HEK293T (cell line): ENCODE measurements around the gene PNPLA8.
"Not testable (repeated sequence)": the region's sequence is repeated elsewhere in the genome, so short reads cannot be mapped to it uniquely, and the experiment has no call there.

Experiments used
- CTCF ChIA-PET: fragments of 350-600 bp; formaldehyde crosslinking; extraction: SDS; loops from one replicate; lab custom pipeline; 2021; ENCODE audit warnings: antibody characterized with exemption, inconsistent platforms; lab: Yijun Ruan, JAX
- POLR2A ChIA-PET: fragments of 350-600 bp; formaldehyde crosslinking; extraction: SDS; loops from one replicate; lab custom pipeline; 2020; ENCODE audit warnings: antibody characterized with exemption, inconsistent platforms; lab: Yijun Ruan, JAX
- DNase-seq: peaks from one replicate; pipeline ENCODE4 v3.0.0; 2012; ENCODE audit warnings: mixed read lengths; ENCODE audit errors: extremely low spot score
- ARNT ChIP-seq: fragments of 450-650 bp; IDR thresholded peaks from 2 replicates; pipeline ENCODE4 v1.6.1; 2017; ENCODE audit warnings: mild to moderate bottlenecking
- BHLHE40 ChIP-seq: fragments of 450-650 bp; IDR thresholded peaks from 2 replicates; pipeline ENCODE4 v1.6.1; 2016; ENCODE audit warnings: mild to moderate bottlenecking, moderate library complexity, borderline replicate concordance
- CTBP1 ChIP-seq: fragments of 450-650 bp; IDR thresholded peaks from 2 replicates; pipeline ENCODE4 v1.6.1; 2016; ENCODE audit warnings: borderline replicate concordance
- ELF4 ChIP-seq: fragments of 450-650 bp; IDR thresholded peaks from 2 replicates; pipeline ENCODE4 v1.6.1; 2017; ENCODE audit warnings: antibody characterized with exemption
- FOXA1 ChIP-seq: fragments of 450-650 bp; IDR thresholded peaks from 2 replicates; pipeline ENCODE4 v1.6.1; 2016; ENCODE audit warnings: mild to moderate bottlenecking
- FOXK2 ChIP-seq: fragments of 450-650 bp; IDR thresholded peaks from 2 replicates; pipeline ENCODE4 v1.6.1; 2016; ENCODE audit warnings: mild to moderate bottlenecking
- FOXM1 ChIP-seq: fragments of 450-650 bp; IDR thresholded peaks from 2 replicates; pipeline ENCODE4 v1.6.1; 2017; ENCODE audit warnings: mild to moderate bottlenecking, borderline replicate concordance
- HDGF ChIP-seq: fragments of 450-650 bp; IDR thresholded peaks from 2 replicates; pipeline ENCODE4 v1.6.1; 2017; ENCODE audit warnings: antibody characterized with exemption, borderline replicate concordance
- L3MBTL2 ChIP-seq: fragments of 450-650 bp; conservative IDR thresholded peaks from 2 replicates; pipeline ENCODE4 v1.6.1; 2016; ENCODE audit warnings: mild to moderate bottlenecking
- LEF1 ChIP-seq: fragments of 450-650 bp; IDR thresholded peaks from 2 replicates; pipeline ENCODE4 v1.6.1; 2017; ENCODE audit warnings: mild to moderate bottlenecking, borderline replicate concordance
- NFRKB ChIP-seq: fragments of 450-650 bp; IDR thresholded peaks from 2 replicates; pipeline ENCODE4 v1.6.1; 2016; ENCODE audit warnings: mild to moderate bottlenecking, moderate library complexity
- SP1 ChIP-seq: fragments of 450-650 bp; IDR thresholded peaks from 2 replicates; pipeline ENCODE4 v1.6.1; 2017
- SUZ12 ChIP-seq: fragments of 450-650 bp; IDR thresholded peaks from 2 replicates; pipeline ENCODE4 v1.6.1; 2016; ENCODE audit warnings: mild to moderate bottlenecking
- TARDBP ChIP-seq: fragments of 450-650 bp; IDR thresholded peaks from 2 replicates; pipeline ENCODE4 v1.6.1; 2016
- ZNF384 ChIP-seq: fragments of 450-650 bp; IDR thresholded peaks from 2 replicates; pipeline ENCODE4 v1.6.1; 2016
- TF ChIP-seq, protein P1 (sequence below): fragments of 450-650 bp; IDR thresholded peaks from 2 replicates; pipeline ENCODE4 v1.6.1; 2016

PNPLA8 gene

DNA sequence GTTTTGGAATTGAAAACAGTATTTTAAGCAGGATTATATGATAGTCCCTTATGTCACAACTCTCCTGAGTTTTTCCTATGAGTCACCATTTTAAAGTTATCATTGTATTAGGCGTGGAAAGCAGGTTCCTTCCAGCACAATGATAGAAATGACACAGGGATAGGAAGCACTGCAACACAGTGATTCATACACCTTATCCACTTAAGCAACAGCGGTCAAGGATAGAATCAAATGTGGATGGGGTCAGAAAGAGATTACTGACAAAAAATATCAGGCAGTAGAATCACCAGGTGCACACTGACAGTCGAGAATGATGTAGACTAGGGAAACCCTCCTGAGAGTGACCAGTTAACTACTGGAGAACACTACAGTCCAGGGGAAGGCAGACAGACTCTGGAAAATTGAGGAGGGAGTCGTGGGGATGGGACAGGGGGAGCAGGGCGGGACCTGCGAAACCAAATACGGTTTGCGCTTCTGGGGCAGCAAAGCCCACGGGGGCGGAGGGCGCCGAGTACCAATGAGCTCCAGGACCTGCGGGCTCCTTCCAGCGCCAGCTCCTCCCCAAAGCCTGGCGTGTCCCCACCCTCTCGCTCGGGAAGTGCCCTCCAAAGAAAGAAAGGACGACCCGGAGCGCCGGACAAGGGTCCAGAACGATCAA lies 479 bp downstream of the PNPLA8 start:
- TF ChIP-seq ARNT (no peak), HDGF (no peak), FOXM1 (no peak), ELF4 (no peak), NFRKB (no peak), L3MBTL2 (no peak)
- peak; percentile 74 for DNase-seq
- ChIA-PET CTCF (interaction anchor here (0.9 kb wide), 1 partner anchor 29 kb away, joined by 3 read pairs; no protein-coding TSS in a partner anchor), POLR2A (interaction anchor here (0.6 to 3.0 kb wide), 14 partner anchors 8 to 635 kb away, joined by 3 to 29 read pairs (median 4); partner anchors contain the start of genes DNAJB9 and THAP5)

DNA sequence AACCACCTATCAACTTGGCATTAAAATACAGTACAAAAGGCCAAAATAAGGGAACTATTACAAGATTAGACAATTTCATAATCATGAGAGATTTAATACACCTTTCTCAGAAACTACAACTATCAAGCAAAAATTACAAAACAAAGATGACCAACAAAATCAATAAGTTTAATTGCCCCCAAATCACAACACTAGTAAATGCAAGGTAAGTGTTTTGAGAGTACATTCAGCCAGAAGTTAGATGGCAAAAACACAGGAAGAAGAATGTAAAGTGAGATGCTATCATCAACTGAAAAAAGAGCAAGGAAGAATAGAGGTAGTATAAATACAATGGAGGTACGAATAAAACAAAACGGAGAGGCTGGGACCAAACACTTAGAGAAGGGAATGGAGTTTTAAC lies 3.2 kb downstream of the PNPLA8 start:
- ChIA-PET POLR2A (no interaction called here), CTCF (no interaction called here)
- no peak for TF ChIP-seq FOXA1
- TF ChIP-seq BHLHE40: no peak
- no peak for TF ChIP-seq TARDBP
- TF ChIP-seq L3MBTL2: no peak
- TF ChIP-seq LEF1: no peak
- no peak for TF ChIP-seq ELF4
- TF ChIP-seq NFRKB: no peak
- no peak for TF ChIP-seq SUZ12
- no peak for TF ChIP-seq ARNT
- TF ChIP-seq CTBP1: no peak
- no peak for TF ChIP-seq SP1
- no peak for TF ChIP-seq HDGF
- TF ChIP-seq ZNF384: no peak
- no peak for DNase-seq

DNA sequence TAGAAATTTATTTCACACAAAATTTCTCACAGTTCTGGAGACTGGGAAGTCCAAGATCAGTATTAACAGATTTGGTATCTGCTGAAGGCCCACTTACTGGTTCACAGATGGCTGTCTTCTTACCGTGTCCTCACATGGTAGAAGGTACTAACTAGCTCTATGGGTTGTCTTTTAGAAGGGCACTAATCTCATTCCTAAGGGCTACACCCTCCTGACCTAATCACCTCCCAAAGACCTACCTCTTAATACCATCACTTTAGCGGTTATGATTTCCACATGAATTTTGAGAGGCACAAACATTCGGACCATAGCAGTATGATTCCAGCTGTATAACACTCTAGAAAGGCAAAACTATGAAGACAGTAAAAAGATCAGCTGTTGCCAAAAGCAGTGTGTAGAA lies 8.0 kb downstream of the PNPLA8 start:
- TF ChIP-seq FOXK2 (no peak), ZNF384 (no peak), BHLHE40 (no peak), SP1 (no peak), HDGF (no peak), LEF1 (no peak), ELF4 (no peak), FOXA1 (no peak), TARDBP (no peak), L3MBTL2 (no peak), ARNT (no peak), NFRKB (no peak), SUZ12 (no peak), FOXM1 (no peak), CTBP1 (no peak)
- TF ChIP-seq, protein P1, sequence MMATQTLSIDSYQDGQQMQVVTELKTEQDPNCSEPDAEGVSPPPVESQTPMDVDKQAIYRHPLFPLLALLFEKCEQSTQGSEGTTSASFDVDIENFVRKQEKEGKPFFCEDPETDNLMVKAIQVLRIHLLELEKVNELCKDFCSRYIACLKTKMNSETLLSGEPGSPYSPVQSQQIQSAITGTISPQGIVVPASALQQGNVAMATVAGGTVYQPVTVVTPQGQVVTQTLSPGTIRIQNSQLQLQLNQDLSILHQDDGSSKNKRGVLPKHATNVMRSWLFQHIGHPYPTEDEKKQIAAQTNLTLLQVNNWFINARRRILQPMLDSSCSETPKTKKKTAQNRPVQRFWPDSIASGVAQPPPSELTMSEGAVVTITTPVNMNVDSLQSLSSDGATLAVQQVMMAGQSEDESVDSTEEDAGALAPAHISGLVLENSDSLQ: no peak
- ChIA-PET CTCF (interaction anchor here (1.1 kb wide), 1 partner anchor 353 kb away, joined by 3 read pairs; no protein-coding TSS in a partner anchor), POLR2A (interaction anchor here (1.8 kb wide), 1 partner anchor 8 kb away, joined by 8 read pairs; the partner anchor contains the start of gene PNPLA8)
- DNase-seq: no peak

DNA sequence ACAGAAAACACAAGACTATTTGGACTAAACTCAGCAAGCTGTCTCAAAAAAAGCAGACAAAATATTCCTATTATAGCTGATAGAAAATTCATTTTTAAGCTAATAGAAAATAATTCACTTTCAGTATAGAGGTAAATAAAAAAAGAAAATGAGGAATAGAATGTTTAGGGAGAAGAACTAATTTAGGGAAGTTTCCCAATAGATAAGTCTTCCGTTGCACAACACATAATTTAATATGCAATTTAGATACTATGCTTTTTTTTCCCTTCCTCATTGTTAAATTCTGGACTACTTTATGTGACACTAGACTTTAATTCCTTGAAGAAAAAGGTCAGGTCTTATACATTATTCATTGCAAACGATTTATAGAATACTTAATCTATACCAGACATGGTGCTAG lies 10.3 kb downstream of the PNPLA8 start:
- CTCF ChIA-PET: no interaction called here
- TF ChIP-seq ZNF384 (no peak), SUZ12 (no peak), CTBP1 (no peak), FOXA1 (no peak), FOXM1 (no peak), L3MBTL2 (no peak), ARNT (no peak), ELF4 (no peak), NFRKB (no peak), SP1 (no peak), BHLHE40 (no peak), TARDBP (no peak), FOXK2 (no peak), HDGF (no peak), LEF1 (no peak)
- TF ChIP-seq, protein P1: no peak
- no peak for DNase-seq
- POLR2A ChIA-PET: interaction anchor here (0.7 kb wide), 1 partner anchor 10 kb away, joined by 3 read pairs; the partner anchor contains the start of gene PNPLA8

DNA sequence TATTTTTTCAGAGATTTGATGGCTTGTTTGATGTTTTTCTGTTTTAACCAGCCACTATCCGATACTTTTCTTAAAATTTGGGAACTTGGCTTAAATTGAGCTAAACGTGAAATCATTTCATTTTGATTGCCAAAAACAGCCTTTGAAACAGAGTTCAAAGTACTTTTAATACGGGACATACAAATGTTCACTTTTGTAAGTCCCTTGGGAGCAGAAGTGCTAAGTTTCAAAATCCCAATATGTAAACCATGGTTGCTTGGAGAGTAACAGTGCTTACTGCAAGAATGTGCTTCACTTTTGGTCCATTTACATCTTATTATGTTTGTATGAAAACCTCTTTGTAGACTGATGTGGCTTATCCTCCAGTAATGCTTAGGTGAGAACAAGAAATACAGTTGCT lies 10.9 kb downstream of the PNPLA8 start:
- TF ChIP-seq FOXM1 (no peak), HDGF (no peak), ELF4 (no peak), LEF1 (no peak), ARNT (no peak), FOXK2 (no peak), SP1 (no peak), BHLHE40 (no peak), L3MBTL2 (no peak), FOXA1 (no peak), NFRKB (no peak), TARDBP (no peak), SUZ12 (no peak), CTBP1 (no peak), ZNF384 (no peak)
- TF ChIP-seq, protein P1: no peak
- CTCF ChIA-PET: no interaction called here
- DNase-seq: no peak
- POLR2A ChIA-PET: no interaction called here

DNA sequence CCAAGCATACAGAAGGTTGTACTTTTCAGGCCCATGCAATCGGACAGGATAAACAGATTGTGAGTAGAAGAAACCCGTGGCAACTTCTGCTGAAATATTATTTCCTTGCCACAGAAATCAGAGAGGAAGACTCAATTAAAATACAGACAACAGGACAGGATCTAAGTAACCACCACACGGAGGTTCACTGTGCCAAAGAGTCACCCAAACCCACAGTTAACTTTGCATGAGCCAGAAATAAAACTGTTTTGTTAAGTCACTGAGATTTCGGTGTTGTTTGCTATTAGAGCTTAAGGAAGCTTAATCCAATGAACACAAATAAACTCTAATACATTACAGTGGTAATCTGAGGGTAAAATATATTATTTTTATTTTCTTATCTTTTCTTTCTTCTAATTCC lies 14.0 kb downstream of the PNPLA8 start:
- CTCF ChIA-PET: no interaction called here
- POLR2A ChIA-PET: no interaction called here
- TF ChIP-seq NFRKB: no peak
- TF ChIP-seq CTBP1: no peak
- TF ChIP-seq ELF4: no peak
- TF ChIP-seq LEF1: no peak
- no peak for TF ChIP-seq L3MBTL2
- TF ChIP-seq FOXM1: no peak
- no peak for TF ChIP-seq FOXK2
- TF ChIP-seq ZNF384: no peak
- DNase-seq: no peak

DNA sequence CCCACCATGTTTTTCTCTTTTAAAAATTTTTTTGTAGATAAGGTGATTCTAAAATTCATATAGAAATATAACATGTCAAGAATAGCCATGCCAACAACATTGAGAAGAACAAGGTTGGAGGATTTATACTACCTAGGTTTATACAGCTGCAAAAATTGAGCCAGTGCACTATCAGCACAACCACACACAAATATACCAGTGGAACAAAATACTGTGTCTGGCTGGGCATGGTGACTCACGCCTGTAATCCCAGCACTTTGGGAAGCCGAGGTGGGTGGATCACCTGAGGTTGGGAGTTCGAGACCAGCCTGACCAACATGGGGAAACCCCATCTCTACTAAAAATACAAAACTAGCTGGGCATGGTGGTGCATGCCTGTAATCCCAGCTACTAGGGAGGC lies 21.4 kb downstream of the PNPLA8 start:
- DNase-seq, CTCF ChIA-PET, POLR2A ChIA-PET: not testable (repeated sequence)
